ENCODE measurements around the gene ENC1.

The ENC1 gene

GRCh38 chr5:74665273-74665672 lies 24.7 kb upstream of the ENC1 start:
- no peak overlapping the region for H3K4me3 ChIP-seq (ENCODE audit: low read length)
- TF ChIP-seq, protein P1, sequence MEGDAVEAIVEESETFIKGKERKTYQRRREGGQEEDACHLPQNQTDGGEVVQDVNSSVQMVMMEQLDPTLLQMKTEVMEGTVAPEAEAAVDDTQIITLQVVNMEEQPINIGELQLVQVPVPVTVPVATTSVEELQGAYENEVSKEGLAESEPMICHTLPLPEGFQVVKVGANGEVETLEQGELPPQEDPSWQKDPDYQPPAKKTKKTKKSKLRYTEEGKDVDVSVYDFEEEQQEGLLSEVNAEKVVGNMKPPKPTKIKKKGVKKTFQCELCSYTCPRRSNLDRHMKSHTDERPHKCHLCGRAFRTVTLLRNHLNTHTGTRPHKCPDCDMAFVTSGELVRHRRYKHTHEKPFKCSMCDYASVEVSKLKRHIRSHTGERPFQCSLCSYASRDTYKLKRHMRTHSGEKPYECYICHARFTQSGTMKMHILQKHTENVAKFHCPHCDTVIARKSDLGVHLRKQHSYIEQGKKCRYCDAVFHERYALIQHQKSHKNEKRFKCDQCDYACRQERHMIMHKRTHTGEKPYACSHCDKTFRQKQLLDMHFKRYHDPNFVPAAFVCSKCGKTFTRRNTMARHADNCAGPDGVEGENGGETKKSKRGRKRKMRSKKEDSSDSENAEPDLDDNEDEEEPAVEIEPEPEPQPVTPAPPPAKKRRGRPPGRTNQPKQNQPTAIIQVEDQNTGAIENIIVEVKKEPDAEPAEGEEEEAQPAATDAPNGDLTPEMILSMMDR (IDR thresholded peaks at IDR 0.05; ENCODE audit: insufficient read depth, low read depth, low read length, missing control alignments), result no peak
- DNase-seq (ENCODE audit: low read depth), result no peak

DNA sequence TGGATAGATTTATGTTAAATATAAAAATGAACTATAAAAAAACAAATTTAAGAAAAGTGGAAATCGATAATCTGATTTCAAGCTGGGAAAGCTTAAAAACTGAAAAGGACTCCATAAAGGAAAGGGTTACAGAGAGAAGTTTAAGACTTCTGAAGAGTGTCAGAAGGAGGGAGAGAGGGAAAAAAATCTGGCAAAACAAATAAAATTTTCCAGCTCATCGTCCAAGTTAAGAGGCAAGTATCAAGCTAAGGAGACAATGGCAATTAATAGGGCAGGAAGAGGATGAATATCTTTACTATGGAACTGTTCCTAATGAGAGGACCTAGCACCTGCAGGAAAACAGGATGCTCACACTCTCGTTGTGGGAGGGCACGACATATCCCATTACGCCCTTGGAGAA lies 24.0 kb upstream of the ENC1 start:
- no peak overlapping the region for H3K4me3 ChIP-seq (ENCODE audit: low read length)
- DNase-seq (ENCODE audit: low read depth), result no peak
- TF ChIP-seq, protein P1 (IDR thresholded peaks at IDR 0.05; ENCODE audit: insufficient read depth, low read depth, low read length, missing control alignments), result no peak

- no peak for DNase-seq (ENCODE audit: low read depth)
- TF ChIP-seq, protein P1 (IDR thresholded peaks at IDR 0.05; ENCODE audit: insufficient read depth, low read depth, low read length, missing control alignments), result no peak
- H3K4me3 ChIP-seq (ENCODE audit: low read length), result no peak overlapping the region
Observed at GRCh38 chr5:74660873-74661272, 20.3 kb upstream of the ENC1 start.

DNA sequence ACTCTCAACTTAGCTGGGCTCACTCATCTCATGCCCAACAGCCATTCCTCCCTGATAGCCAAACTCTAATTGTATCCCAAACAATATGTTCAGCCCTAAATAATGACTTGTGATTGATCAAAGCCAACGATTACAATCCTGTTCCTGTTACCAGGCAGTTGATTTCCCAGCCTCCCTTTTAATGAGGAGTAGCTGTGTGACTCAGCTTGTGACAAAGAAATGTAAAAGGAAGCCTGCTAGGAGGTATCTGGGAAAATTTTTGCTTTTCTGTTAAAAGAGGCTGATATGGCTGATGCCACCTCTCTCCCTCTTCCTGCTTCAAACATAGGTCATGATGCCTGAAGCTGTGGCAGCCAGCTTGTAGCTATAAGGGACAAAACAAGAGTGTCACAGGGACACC lies 19.6 kb upstream of the ENC1 start:
- no peak overlapping the region for H3K4me3 ChIP-seq (ENCODE audit: low read length)
- TF ChIP-seq, protein P1 (IDR thresholded peaks at IDR 0.05; ENCODE audit: insufficient read depth, low read depth, low read length, missing control alignments), result no peak
- no peak for DNase-seq (ENCODE audit: low read depth)

DNA sequence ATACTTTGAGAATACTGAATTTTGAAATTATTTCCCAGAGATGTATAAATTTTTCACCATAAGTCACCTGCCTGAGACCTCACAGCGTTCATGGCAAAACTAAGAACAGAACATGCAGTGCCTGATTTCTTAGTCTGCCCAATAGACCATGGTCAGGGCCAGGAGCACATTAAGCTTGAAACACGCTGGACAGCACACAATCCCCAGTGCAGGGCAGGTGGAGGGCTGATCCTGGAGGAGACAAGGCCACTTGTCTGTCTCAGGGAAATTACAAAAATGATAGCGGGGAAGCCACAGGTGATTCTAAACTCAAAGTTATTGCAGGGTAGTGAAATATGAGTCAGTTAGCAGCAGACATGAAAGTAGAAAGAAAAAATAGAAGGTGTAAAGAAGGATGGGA lies 18.6 kb upstream of the ENC1 start:
- TF ChIP-seq, protein P1 (IDR thresholded peaks at IDR 0.05; ENCODE audit: insufficient read depth, low read depth, low read length, missing control alignments), result no peak
- no peak overlapping the region for H3K4me3 ChIP-seq (ENCODE audit: low read length)

GRCh38 chr5:74657165-74657564 lies 16.6 kb upstream of the ENC1 start:
- no peak for DNase-seq (ENCODE audit: low read depth)
- TF ChIP-seq, protein P1 (IDR thresholded peaks at IDR 0.05; ENCODE audit: insufficient read depth, low read depth, low read length, missing control alignments), result no peak
- H3K4me3 ChIP-seq (ENCODE audit: low read length), result no peak overlapping the region

More for the DNA sequence above, 18.6 kb upstream of the ENC1 start:
- DNase-seq (ENCODE audit: low read depth), result no peak

DNA sequence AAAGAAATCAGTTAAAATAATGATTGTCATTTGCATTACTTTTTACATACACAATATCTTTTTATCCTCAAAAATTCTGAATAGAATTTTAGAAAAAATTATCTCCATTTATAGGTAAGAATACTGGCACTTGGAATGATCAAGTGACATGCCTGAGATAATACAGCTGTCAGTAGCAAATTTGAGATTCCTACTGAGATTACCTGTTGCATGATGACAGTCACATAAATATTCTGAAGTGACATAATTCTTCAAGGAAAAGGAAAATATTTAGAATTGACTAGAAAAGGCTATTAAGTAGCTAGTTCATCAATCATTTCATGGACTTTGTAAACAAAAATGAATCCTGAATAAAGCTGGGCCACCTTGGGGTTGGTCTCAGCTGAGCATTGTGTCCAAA lies 15.2 kb upstream of the ENC1 start:
- no peak overlapping the region for H3K4me3 ChIP-seq (ENCODE audit: low read length)
- TF ChIP-seq, protein P1 (IDR thresholded peaks at IDR 0.05; ENCODE audit: insufficient read depth, low read depth, low read length, missing control alignments), result no peak
- no peak for DNase-seq (ENCODE audit: low read depth)
